H54 (cell line): ENCODE data around the gene PALD1.

Experiments
- DNase-seq: peaks from one replicate; pipeline ENCODE4 v3.0.0; 2011; ENCODE audit warnings: low spot score, mixed read lengths; ENCODE audit not compliant: insufficient read length
- FAIRE-seq: peaks from 3 replicates; lab custom pipeline; 2011; peaks lifted over from hg19 to GRCh38; lab: Jason Lieb, UNC
- POLR2A ChIP-seq: IDR thresholded peaks from 2 replicates; pipeline ENCODE4 v1.6.1; 2011; ENCODE audit warnings: low read depth, mild to moderate bottlenecking, low read length

The PALD1 gene

DNA sequence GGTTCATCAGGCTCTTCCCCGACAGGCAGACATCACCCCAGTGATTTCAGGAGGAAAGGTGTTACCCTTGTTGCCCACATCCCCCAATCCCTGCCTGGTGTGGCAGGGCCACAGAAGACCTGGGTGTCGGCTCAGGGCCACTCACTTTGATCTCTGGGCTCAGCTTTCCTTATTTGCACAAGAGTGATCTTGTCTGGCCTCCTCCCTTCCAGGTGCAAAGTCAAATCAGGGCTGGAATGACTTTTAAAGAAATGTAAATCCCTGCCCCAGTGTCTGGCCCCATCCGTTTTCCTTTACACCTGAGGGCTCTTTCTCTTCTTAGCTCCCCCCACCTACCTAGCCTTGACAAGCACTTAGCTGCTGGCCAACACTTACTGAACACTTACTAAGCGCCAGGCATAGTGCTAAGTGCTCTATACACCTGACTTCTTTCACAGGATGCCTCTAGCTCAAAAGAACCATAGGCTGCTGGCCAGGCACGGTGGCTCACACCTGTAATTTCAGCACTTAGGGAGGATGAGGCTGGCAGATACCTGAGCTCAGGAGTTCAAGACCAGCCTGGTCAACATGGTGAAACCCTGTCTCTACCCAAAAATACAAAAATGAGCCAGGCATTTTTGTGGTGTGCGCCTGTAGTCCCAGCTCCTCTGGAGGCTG lies 36.1 kb upstream of the PALD1 start:
- no peak for TF ChIP-seq POLR2A
- FAIRE-seq (no peak), DNase-seq (no peak)

DNA sequence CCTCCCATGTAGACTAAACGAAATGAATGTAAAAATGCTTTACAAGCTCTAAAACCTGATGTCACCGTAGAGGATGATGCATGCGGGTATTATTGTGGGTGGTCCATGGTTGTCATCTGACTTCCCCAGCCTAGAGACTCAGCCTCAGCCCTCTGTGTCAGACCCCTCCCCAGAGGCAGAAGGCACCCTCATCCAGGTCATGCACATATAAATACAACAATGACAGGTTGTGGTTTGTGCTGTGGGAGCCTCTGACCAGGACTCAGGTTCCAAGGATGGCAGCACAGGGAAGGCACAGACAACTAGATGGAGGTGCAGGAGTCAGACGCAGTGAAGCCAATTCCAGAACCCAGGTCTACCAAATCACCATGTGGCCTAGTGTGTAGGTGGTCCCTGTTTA lies 33.8 kb upstream of the PALD1 start:
- FAIRE-seq (no peak), DNase-seq (no peak)
- TF ChIP-seq POLR2A, result no peak

DNA sequence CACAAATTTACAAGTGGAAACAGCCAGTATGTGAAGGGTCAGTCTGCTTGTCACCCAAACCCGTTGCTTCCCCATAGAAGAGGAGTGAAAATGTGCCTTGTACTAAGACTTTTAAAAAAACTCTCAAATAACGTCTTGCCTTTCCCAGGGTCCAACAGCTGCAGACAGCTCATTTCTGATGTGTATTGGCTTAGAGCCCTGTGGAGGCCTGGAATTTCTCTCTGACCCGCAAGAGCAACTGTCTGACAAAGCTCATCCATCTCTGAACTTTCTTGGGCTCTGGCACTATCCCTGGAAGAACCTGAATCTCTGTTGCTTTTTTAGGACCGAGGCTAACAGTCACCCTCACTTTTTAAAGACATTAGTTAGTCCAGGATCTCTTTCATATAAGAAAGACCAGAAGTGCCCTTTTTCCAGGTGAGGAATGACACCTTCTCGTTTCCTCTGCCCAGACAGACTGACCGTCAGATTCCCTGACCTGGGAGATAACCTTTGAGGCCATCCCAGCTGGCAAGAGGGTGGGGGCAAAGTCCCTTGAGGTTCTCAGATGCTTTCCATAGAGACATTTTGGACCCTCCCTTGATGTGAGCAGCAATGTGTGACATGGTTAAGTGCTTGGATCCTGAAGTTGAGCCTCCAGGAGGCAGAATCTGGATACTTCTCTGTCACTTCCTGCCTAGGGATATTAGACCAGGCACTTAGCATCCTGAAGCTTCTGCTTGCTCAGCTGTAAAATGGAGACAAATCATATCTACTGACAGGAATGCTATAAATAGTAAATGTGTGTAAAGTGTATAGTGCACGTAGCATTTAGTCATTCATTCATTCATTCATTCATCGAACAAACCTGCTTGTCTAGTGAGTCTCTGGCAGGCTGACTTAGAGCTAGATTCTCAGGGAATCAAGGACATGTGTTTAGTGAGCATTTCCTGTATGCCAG lies 32.6 kb upstream of the PALD1 start:
- FAIRE-seq, result no peak
- TF ChIP-seq POLR2A, result no peak
- no peak for DNase-seq

DNA sequence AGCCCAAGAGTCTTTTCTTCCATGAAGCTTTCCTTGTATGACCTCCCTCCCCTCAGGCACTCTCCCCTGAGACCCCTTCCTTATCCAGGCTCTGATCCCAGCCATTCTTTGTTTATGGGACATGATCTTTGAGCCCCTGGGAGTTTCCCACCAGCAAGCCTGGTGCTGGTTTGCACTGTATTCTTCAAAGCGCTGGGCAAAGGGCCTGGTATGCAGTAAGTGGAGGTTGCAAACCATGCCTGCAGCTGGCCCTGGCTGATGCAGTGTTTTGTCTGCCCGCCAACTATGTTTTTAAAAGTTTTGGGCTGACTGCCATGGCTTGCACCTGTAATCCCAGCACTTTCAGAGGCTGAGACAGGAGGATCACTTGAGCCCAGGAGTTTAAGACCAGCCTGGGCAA lies 30.3 kb upstream of the PALD1 start:
- TF ChIP-seq POLR2A, result no peak
- FAIRE-seq (no peak), DNase-seq (no peak)

DNA sequence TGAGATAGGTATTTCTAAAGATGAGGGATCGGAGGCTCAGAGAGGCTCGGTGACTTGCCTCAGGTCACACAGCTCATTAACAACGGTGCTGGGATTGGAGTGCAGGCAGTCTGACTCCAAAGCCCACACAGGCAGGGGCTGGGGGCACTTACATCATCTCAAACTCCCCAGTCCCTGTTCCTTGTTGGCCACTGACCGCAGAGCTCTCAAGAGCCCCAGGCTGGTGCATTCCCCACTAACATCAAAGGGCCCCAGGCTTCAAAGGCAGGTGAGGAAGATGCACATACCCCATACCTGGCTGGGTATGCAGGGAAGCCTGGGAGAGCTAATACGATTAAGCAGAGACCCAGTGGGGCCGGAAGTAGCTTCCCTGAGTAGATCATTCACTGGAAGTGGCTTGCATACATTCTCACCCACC lies 23.3 kb upstream of the PALD1 start:
- DNase-seq, result no peak
- no peak for TF ChIP-seq POLR2A
- FAIRE-seq, result no peak

DNA sequence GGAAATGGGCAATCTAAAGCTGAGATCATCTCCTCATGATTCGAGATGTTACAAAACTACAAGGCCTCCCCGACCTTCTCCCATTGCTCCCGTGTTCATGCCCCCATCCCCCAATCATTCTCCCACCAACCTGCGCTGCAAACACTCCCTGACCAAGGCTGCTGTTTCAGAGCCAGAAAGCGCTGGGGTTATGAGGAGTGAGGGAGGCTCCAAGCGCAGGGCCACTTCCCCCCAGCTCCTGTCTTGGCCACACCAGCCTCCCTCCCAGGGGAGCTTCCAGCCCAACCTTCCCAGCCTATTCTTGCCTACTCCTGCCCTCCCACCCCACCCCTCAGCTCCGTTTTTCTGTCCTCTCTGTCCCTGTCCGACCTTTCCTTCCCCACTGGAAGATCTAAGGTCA lies 22.4 kb upstream of the PALD1 start:
- DNase-seq, result no peak
- no peak for TF ChIP-seq POLR2A
- no peak for FAIRE-seq

DNA sequence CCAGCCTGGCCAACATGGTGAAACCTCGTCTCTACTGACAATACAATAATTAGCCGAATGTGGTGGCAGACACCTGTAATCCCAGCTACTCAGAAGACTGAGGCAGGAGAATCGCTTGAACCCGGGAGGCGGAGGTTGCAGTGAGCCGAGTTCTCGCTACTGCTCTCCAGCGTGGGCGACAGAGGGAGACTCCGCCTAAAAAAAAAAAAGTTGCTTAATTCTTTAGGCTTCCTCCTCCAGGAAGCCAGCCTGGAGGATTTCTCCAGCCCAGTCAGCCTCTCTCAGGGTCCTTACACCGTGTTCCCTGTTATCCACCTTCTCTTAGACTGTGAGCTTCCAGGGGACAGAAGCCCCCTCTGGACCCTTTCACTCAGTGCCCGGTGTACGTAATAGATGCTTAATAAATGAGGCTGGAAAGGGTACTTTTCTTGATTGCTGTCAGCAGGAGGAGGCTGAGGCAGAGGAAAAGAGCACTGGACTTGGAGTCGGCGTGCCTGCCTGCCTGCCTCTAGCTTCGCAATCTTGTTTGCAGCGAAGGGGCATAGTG lies 20.7 kb upstream of the PALD1 start:
- TF ChIP-seq POLR2A, result no peak
- no peak for FAIRE-seq

DNA sequence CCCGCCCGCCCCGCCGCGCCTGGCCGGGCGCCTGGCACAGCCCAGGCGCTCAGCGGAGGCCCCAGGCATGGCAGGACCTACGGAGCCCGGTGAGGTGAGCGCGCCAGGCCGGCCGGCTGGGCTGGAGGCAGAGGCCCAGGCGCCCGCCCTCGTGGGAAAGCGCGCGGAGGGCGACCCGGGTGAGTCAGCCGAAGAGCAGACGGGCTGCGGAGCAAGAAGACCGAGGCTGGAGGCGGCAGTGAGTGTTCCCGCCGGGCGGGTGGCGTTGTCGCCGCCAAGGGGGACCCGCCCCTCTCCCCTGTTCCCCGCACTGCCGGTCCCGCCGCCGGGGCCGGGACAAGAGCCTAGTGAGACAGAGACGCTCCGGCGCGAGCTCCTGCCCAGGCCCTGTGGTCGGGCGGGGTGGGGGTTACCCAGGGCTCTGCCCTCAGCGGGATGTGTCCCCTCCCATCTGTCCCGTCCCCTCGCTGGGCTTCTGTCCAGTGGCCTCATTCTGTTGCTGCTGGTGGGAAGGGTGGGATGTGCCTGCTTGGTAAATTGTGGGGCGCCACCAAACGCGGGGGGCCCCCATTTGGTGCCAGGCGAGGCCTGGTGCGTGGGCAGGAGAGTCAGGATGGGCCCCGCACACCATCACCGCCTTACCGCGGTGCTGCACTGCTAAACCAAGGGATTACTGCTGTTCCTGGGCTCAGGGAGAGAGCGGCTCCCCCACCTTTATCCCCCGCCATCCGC lies 20.1 kb upstream of the PALD1 start:
- FAIRE-seq (no peak), DNase-seq (peak; percentile 95)
- no peak for TF ChIP-seq POLR2A

More for the DNA sequence above, 20.7 kb upstream of the PALD1 start:
- DNase-seq, result no peak

DNA sequence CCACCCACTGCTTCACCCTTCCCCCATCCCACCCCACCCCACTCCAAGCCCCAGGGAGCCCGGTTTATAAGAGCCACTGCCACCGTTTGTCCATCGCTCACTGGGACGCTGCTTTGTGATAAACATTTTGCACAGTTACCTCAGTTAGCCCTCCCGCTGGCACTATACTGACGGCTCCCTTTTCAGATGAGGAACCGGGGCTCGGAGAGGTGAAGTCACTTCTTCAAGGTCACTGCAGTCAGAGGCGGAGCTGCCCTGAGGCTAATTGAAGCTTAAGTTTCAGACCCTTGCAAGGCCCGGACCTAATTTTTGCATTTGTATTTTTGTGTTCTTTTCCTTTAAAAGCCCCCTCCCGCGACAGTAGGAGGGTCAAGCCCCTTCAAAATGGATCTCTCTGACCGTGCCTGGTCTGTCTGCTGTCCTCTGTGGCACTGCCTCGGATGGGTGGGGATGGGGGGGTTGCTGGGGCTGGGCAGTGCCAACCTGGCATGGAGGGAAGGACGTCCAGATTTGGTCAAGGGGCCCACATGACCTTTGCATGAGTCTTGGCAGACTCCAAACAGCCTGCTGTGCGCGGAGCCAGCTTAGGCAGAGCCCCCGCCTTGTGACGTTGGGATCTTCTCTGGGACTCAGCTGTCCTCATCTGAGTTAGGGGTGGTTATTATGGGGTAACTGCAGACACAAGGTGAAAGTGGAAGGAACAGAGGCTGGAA lies 19.4 kb upstream of the PALD1 start:
- DNase-seq (no peak), FAIRE-seq (no peak)
- no peak for TF ChIP-seq POLR2A

DNA sequence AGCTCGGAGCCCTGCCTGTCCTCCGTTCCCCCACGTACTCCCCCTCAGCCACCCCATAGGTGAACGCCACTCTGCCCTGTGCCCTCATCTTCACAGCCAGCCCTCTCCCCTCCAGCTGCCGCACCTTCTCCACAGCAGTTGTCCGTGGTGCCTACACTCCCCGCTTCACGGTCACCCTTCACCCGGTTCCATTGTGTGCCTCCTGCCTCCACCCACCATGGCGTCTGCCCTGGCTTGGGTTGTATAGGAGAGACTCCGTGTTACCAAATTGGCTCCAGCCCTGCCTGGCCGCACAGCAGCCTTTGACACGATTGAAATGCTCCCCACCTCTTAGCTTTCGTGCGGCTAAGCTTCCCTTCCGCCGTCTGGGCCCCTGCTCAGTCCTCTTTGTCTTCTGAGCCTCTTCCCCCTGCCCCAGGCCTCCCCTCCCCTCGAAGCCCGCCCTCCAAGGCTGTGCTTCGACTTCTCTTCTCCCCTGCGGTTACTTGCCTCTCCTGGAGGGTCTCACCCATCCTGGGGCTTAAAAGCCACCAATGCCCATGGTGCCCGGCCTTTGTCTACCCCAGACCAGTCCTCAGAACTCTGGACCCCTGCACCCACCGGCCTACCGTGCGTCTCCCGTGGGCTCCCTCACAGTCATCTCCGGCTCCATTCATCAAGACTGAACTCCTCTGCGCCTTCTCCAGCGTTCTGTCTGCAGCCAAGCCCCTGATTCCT lies 18.6 kb upstream of the PALD1 start:
- FAIRE-seq, result no peak
- no peak for TF ChIP-seq POLR2A

DNA sequence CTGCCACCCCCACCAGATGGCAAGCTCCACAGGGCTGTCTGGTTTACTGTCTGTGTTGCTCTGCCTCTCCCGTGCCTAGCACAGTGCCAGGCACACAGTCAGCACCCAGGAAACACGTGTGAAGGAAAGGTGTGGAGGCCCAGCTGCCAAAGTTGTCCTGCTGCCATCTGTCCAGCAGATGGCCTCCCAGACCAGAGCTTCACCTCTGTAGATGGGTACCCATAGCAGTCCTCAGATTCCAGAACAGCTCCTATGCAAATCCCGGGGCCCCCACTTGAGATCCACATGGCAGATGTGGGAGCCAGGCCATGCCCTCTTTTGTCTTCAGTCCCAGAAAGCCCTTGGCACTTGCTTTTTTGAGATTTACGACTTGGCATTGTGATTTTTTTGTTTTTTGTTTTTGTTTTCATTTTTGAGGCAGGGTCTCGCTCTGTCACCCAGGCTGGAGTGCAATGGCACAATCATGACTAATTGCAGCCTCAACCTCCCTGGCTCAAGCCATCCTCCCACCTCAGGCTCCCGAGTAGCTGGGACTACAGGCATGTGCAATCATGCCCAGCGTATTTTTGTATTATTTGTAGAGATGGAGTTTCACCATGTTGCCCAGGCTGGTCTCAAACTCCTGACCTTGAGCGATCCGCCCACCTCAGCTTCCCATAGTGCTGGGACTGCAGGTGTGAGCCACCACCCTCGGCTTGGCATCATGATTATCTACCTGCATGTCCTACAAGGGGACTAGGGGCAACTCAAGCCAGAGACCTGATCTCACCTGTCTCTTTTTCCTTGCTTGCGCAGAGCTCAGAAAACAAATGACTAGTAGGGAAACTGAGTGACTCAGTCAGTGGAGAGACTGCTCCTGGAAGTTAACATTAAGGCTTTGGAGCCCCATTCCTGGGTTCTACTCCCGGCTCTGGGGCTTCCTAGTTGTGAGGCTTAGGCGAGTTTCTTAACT lies 16.9 kb upstream of the PALD1 start:
- peak; percentile 85 for DNase-seq
- no peak for TF ChIP-seq POLR2A
- FAIRE-seq, result peak; percentile 15

More for the DNA sequence above, 18.6 kb upstream of the PALD1 start:
- no peak for DNase-seq
